ENCODE measurements around the gene ZNF277. TPM values are rescaled to one million over a fixed set of nuclear protein-coding genes. Genes with fewer than 3 reads are reported as not detected.

ZNF277 gene
- total and polyA plus RNA-seq, 4 donors, result 11.9 to 47.6 (median 24.9) TPM

DNA sequence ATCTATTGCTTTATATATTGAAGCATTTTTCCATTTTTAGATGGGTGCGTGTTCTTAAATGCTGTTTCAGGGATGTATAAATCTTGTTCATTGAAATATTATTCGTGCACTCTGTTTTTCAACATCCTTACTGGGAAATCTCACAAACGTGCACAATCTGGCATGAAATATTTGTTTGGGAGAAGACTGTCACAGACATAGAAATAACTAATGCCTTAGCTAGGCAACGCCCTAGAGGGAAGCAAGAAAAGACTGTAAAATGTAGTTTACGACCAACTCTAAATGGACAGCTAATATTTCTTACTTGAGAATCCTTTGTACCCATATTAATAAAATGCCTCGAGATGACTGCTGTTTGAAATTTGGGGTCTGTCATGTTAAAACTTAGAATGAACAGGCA is 9.2 kb upstream of the ZNF277 start:
- peaks cover 0 to 2% (median 0%) of the 10 kb centered on the region in 5 donors for H3K4me1 ChIP-seq (ENCODE audit: control insufficient read depth in 5 of 5, insufficient read depth in 5 of 5, low read length in 5 of 5)
- 79 to 82% methylated on average over 6 of the region's 6 CpGs for WGBS, 2 donors
- TF ChIP-seq, protein P1, sequence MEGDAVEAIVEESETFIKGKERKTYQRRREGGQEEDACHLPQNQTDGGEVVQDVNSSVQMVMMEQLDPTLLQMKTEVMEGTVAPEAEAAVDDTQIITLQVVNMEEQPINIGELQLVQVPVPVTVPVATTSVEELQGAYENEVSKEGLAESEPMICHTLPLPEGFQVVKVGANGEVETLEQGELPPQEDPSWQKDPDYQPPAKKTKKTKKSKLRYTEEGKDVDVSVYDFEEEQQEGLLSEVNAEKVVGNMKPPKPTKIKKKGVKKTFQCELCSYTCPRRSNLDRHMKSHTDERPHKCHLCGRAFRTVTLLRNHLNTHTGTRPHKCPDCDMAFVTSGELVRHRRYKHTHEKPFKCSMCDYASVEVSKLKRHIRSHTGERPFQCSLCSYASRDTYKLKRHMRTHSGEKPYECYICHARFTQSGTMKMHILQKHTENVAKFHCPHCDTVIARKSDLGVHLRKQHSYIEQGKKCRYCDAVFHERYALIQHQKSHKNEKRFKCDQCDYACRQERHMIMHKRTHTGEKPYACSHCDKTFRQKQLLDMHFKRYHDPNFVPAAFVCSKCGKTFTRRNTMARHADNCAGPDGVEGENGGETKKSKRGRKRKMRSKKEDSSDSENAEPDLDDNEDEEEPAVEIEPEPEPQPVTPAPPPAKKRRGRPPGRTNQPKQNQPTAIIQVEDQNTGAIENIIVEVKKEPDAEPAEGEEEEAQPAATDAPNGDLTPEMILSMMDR (IDR thresholded peaks at IDR 0.05; ENCODE audit: control extremely low read depth, extremely low read depth), result no peak
- no peak for ATAC-seq (ENCODE audit: insufficient read depth, low FRiP score)
- no peaks in the 10 kb centered on the region for H3K36me3 ChIP-seq (ENCODE audit: control insufficient read depth in 4 of 4, insufficient read depth in 4 of 4, low read length in 4 of 4)
- H3K4me3 ChIP-seq, result no peak overlapping the region
- DNase-seq, result no peak
- no peaks in the 10 kb centered on the region for H3K27me3 ChIP-seq (ENCODE audit: control insufficient read depth in 3 of 3, insufficient read depth in 3 of 3, low read length in 2 of 3)
- H3K27ac ChIP-seq (ENCODE audit: low read depth in 1 of 2, low read length in 1 of 2), result no peak overlapping the region
- peaks cover 0 to 2% (median 0%) of the 10 kb centered on the region in 4 donors for H3K9me3 ChIP-seq (ENCODE audit: control insufficient read depth in 4 of 4, insufficient read depth in 3 of 4, low read length in 3 of 4)
- no peak overlapping the region for H3K9ac ChIP-seq (ENCODE audit: insufficient read depth in 1 of 2, low read length in 2 of 2)

DNA sequence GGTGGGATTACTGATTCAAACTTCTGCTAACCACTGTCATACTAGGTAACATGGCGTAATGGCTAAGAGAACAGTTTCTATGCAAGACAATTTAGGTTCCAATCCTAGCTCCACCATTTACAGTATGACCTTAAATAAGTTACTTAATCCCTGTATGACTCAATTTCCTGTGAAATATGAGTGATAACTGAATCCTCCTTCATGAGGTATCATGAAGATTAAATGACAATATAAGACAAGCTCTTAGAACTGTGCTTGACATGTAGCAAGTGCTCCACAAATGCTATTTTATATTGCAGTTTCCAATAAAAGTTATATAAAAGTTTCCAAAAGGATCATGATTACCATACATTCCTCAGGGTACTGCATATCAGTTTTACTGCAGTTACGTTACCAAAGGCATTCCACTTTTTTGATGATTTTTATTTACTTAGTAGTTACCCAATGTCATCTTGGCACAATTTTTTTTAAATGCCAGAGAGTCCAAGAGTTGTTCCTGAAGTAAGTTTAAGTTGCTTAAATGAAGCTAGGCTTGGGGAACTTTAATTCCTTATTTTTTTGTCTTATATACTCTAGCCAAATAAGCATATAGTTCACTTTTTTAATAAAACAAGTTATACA is 7.3 kb upstream of the ZNF277 start:
- Histone ChIP-seq H3K4me1 (ENCODE audit: control insufficient read depth in 5 of 5, insufficient read depth in 5 of 5, low read length in 5 of 5) (peaks cover 0 to 15% (median 7%) of the 10 kb centered on the region in 5 donors), H3K9ac (ENCODE audit: insufficient read depth in 1 of 2, low read length in 2 of 2) (no peak overlapping the region), H3K27ac (ENCODE audit: low read depth in 1 of 2, low read length in 1 of 2) (no peak overlapping the region), H3K36me3 (ENCODE audit: control insufficient read depth in 4 of 4, insufficient read depth in 4 of 4, low read length in 4 of 4) (no peaks in the 10 kb centered on the region), H3K27me3 (ENCODE audit: control insufficient read depth in 3 of 3, insufficient read depth in 3 of 3, low read length in 2 of 3) (no peaks in the 10 kb centered on the region), H3K4me3 (no peak overlapping the region), H3K9me3 (ENCODE audit: control insufficient read depth in 4 of 4, insufficient read depth in 3 of 4, low read length in 3 of 4) (no peaks in the 10 kb centered on the region)
- ATAC-seq (ENCODE audit: insufficient read depth, low FRiP score), result no peak
- WGBS, 2 donors, result 71 to 84% methylated on average over 2 of the region's 2 CpGs
- TF ChIP-seq, protein P1 (IDR thresholded peaks at IDR 0.05; ENCODE audit: control extremely low read depth, extremely low read depth), result no peak
- no peak for DNase-seq

DNA sequence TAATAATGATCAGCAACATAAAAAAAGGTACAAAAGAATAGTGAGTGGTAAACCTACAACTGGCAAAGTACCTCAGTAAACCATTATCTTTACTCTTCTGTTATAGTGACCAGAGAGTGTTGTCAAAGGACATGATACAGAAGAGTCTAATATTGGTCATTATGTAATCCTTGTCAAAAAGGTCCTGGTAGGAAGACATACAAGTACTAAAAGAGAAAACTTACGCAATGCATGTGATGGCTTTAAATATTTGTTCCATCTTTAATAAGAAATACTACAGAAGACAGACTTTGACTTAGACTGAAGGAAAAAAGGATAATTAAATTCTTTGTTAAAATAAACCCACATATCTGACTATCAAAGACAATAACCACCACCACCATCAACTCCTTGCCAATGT is 6.8 kb upstream of the ZNF277 start:
- DNase-seq (no peak), ATAC-seq (ENCODE audit: insufficient read depth, low FRiP score) (no peak)
- no peaks in the 10 kb centered on the region for H3K27me3 ChIP-seq (ENCODE audit: control insufficient read depth in 3 of 3, insufficient read depth in 3 of 3, low read length in 2 of 3)
- no peak overlapping the region for H3K9ac ChIP-seq (ENCODE audit: insufficient read depth in 1 of 2, low read length in 2 of 2)
- 95 to 98% methylated on average over 1 of the region's 1 CpG for WGBS, 2 donors
- H3K4me3 ChIP-seq, result no peak overlapping the region
- TF ChIP-seq, protein P1 (IDR thresholded peaks at IDR 0.05; ENCODE audit: control extremely low read depth, extremely low read depth), result no peak
- H3K9me3 ChIP-seq (ENCODE audit: control insufficient read depth in 4 of 4, insufficient read depth in 3 of 4, low read length in 3 of 4), result no peaks in the 10 kb centered on the region
- H3K4me1 ChIP-seq (ENCODE audit: control insufficient read depth in 5 of 5, insufficient read depth in 5 of 5, low read length in 5 of 5), result peaks cover 0 to 17% (median 7%) of the 10 kb centered on the region in 5 donors
- no peak overlapping the region for H3K27ac ChIP-seq (ENCODE audit: low read depth in 1 of 2, low read length in 1 of 2)
- no peaks in the 10 kb centered on the region for H3K36me3 ChIP-seq (ENCODE audit: control insufficient read depth in 4 of 4, insufficient read depth in 4 of 4, low read length in 4 of 4)

DNA sequence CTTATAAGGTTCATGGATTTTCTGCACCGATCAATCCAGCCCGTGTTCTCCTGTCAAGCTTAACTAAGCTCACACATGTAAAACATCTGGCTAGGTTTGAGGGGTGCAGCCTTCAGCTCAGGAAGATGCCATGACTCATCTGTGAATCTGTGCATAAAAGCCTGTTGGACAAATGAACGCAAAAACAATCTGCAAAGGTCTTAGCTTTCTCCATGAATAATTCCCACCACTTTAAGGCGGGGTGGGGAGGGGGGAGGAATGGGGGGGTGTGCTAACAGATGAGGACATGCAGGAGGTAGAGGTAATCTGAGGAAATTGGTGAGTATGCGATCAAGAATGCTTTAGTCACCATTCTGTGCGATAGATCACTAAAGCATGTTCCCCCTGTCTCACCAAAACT is 5.1 kb upstream of the ZNF277 start:
- H3K4me1 ChIP-seq (ENCODE audit: control insufficient read depth in 5 of 5, insufficient read depth in 5 of 5, low read length in 5 of 5), result peaks cover 0 to 17% (median 7%) of the 10 kb centered on the region in 5 donors
- DNase-seq (no peak), ATAC-seq (ENCODE audit: insufficient read depth, low FRiP score) (no peak)
- H3K9ac ChIP-seq (ENCODE audit: insufficient read depth in 1 of 2, low read length in 2 of 2), result no peak overlapping the region
- no peaks in the 10 kb centered on the region for H3K27me3 ChIP-seq (ENCODE audit: control insufficient read depth in 3 of 3, insufficient read depth in 3 of 3, low read length in 2 of 3)
- H3K27ac ChIP-seq (ENCODE audit: low read depth in 1 of 2, low read length in 1 of 2), result no peak overlapping the region
- H3K4me3 ChIP-seq, result no peak overlapping the region
- no peaks in the 10 kb centered on the region for H3K36me3 ChIP-seq (ENCODE audit: control insufficient read depth in 4 of 4, insufficient read depth in 4 of 4, low read length in 4 of 4)
- no peaks in the 10 kb centered on the region for H3K9me3 ChIP-seq (ENCODE audit: control insufficient read depth in 4 of 4, insufficient read depth in 3 of 4, low read length in 3 of 4)
- TF ChIP-seq, protein P1 (IDR thresholded peaks at IDR 0.05; ENCODE audit: control extremely low read depth, extremely low read depth), result no peak
- 82 to 85% methylated on average over 6 of the region's 6 CpGs for WGBS, 2 donors

Measured in lung (tissue), 12 donors.